HepG2 (cell line): ENCODE data around the gene ZNF22. TPM values are rescaled to one million over a fixed set of nuclear protein-coding genes. Genes with fewer than 3 reads are reported as not detected.

Experiments
- HHEX ChIP-seq: IDR thresholded peaks from 2 replicates; pipeline ENCODE4 v1.6.1; 2016; ENCODE audit warnings: control low read depth
- JUND ChIP-seq: sonication (generic); formaldehyde crosslinking; IDR thresholded peaks from 2 replicates; pipeline ENCODE4 v1.8.0; 2022; ENCODE audit warnings: mild to moderate bottlenecking, missing genetic modification reagents
- KDM6A ChIP-seq: IDR thresholded peaks from 2 replicates; pipeline ENCODE4 v1.6.1; 2016; ENCODE audit warnings: low read depth
- KLF6 ChIP-seq: IDR thresholded peaks from 2 replicates; pipeline ENCODE4 v1.8.0; 2016; ENCODE audit warnings: missing biosample characterization, missing genetic modification reagents
- MED1 ChIP-seq: sonication (generic); formaldehyde crosslinking; IDR thresholded peaks from 2 replicates; pipeline ENCODE4 v1.4.0; 2020; ENCODE audit warnings: missing genetic modification reagents
- MEF2D ChIP-seq: sonication (generic); formaldehyde crosslinking; IDR thresholded peaks from 2 replicates; pipeline ENCODE4 v1.5.1; 2020; ENCODE audit warnings: mild to moderate bottlenecking, missing genetic modification reagents
- NFE2L1 ChIP-seq: sonication (generic); formaldehyde crosslinking; IDR thresholded peaks from 2 replicates; pipeline ENCODE4 v1.4.0; 2020; ENCODE audit warnings: missing genetic modification reagents, mild to moderate bottlenecking, borderline replicate concordance
- NR0B2 ChIP-seq: sonication (generic); formaldehyde crosslinking; IDR thresholded peaks from 2 replicates; pipeline ENCODE4 v1.4.0; 2020; ENCODE audit warnings: mild to moderate bottlenecking, missing genetic modification reagents
- PAXIP1 ChIP-seq: sonication (generic); formaldehyde crosslinking; conservative IDR thresholded peaks from 2 replicates; pipeline ENCODE4 v1.4.0; 2020; ENCODE audit warnings: mild to moderate bottlenecking, missing genetic modification reagents, moderate library complexity
- PHF20 ChIP-seq: sonication (generic); formaldehyde crosslinking; IDR thresholded peaks from 2 replicates; pipeline ENCODE4 v1.5.0; 2020; ENCODE audit warnings: mild to moderate bottlenecking, missing genetic modification reagents
- TAF15 ChIP-seq: fragments of 200-400 bp; formaldehyde crosslinking; IDR thresholded peaks from one replicate; pipeline ENCODE4 v1.6.1; 2018; ENCODE audit warnings: mild to moderate bottlenecking, low read depth, low read length; ENCODE audit not compliant: poor library complexity, severe bottlenecking
- TSC22D2 ChIP-seq: sonication (generic); formaldehyde crosslinking; IDR thresholded peaks from 2 replicates; pipeline ENCODE4 v1.5.1; 2020; ENCODE audit warnings: missing genetic modification reagents, mild to moderate bottlenecking, borderline replicate concordance
- YEATS2 ChIP-seq: sonication (generic); formaldehyde crosslinking; IDR thresholded peaks from 2 replicates; pipeline ENCODE4 v1.4.0; 2020; ENCODE audit warnings: missing genetic modification reagents, borderline replicate concordance
- ZFP37 ChIP-seq: sonication (generic); formaldehyde crosslinking; IDR thresholded peaks from 2 replicates; pipeline ENCODE4 v1.4.0; 2020; ENCODE audit warnings: missing genetic modification reagents, borderline replicate concordance
- ZNF143 ChIP-seq: sonication (generic); formaldehyde crosslinking; IDR thresholded peaks from 2 replicates; pipeline ENCODE4 v1.4.0; 2020; ENCODE audit warnings: missing genetic modification reagents
- ZNF235 ChIP-seq: sonication (generic); formaldehyde crosslinking; IDR thresholded peaks from 2 replicates; pipeline ENCODE4 v1.8.1; 2023; ENCODE audit warnings: mild to moderate bottlenecking, missing genetic modification reagents, borderline replicate concordance
- ZNF296 ChIP-seq: sonication (generic); formaldehyde crosslinking; conservative IDR thresholded peaks from 2 replicates; pipeline ENCODE4 v1.5.0; 2020; ENCODE audit warnings: mild to moderate bottlenecking, missing genetic modification reagents
- ZNF343 ChIP-seq: sonication (generic); formaldehyde crosslinking; IDR thresholded peaks from 2 replicates; pipeline ENCODE4 v1.4.0; 2020; ENCODE audit warnings: mild to moderate bottlenecking, missing genetic modification reagents
- ZNF772 ChIP-seq: sonication (generic); formaldehyde crosslinking; IDR thresholded peaks from 2 replicates; pipeline ENCODE4 v1.5.0; 2020; ENCODE audit warnings: mild to moderate bottlenecking, missing genetic modification reagents
- ZNF841 ChIP-seq: sonication (generic); formaldehyde crosslinking; IDR thresholded peaks from 2 replicates; pipeline ENCODE4 v1.8.1; 2023; ENCODE audit warnings: missing genetic modification reagents, borderline replicate concordance
- ZNF850 ChIP-seq: sonication (generic); formaldehyde crosslinking; conservative IDR thresholded peaks from 2 replicates; pipeline ENCODE4 v1.9.0; 2021; ENCODE audit warnings: mild to moderate bottlenecking, missing genetic modification reagents
- polyA plus RNA-seq, 8 experiments: library from polyadenylated mRNA; depleted of rRNA in 3 of 8; stranded (reverse) in 7 of 8; unstranded in 1 of 8; fragments of >200 nt; fragmentation: Illumina TruSeq in 4 of 8; extraction: Trizol in 4 of 8; gene quantifications; 2 replicates each; pipeline versions ENCODE4 v1.2.1 to v1.2.3, GENCODE V29; 2011 to 2016; ENCODE audit warnings: low read depth in 4 of 8, missing spikeins in 1 of 8, mixed read lengths in 1 of 8; ENCODE audit not compliant: insufficient read depth in 1 of 8
- total RNA-seq, 5 experiments: library from RNA; depleted of rRNA; stranded (reverse); fragments of >200 nt; fragmentation: Illumina TruSeq; extraction: Trizol; gene quantifications; 2 replicates each; pipeline ENCODE4 v1.2.3, GENCODE V29; 2016; ENCODE audit warnings: low read depth in 1 of 5
- TF ChIP-seq, protein P1 (sequence below): sonication (generic); formaldehyde crosslinking; IDR thresholded peaks from 2 replicates; pipeline ENCODE4 v1.8.1; 2022; ENCODE audit warnings: mild to moderate bottlenecking, missing genetic modification reagents
- TF ChIP-seq, protein P2 (sequence below): sonication (generic); IDR thresholded peaks from 2 replicates; pipeline ENCODE4 v1.6.1; 2016; ENCODE audit warnings: low read depth, borderline replicate concordance
- TF ChIP-seq, protein P3 (sequence below): sonication (generic); formaldehyde crosslinking; IDR thresholded peaks from 2 replicates; pipeline ENCODE4 v1.4.0; 2020; ENCODE audit warnings: mild to moderate bottlenecking, missing genetic modification reagents

The ZNF22 gene
- total and polyA plus RNA-seq, 2 of the 13 experiments (the other 11 are each of a cell fraction or from before 2014, with no cell fraction given): 0.40 to 1.3 TPM

- TF ChIP-seq HHEX (CRISPR knock-in tag) (no peak), TAF15 (no peak), TSC22D2 (no peak), NFE2L1 (no peak), KDM6A (CRISPR knock-in tag) (no peak), YEATS2 (CRISPR knock-in tag) (no peak), ZNF343 (peak; percentile 20; the same call in 1 of the 2 replicates), ZNF850 (CRISPR knock-in tag) (no peak), NR0B2 (CRISPR knock-in tag) (no peak), MED1 (no peak; the same call in 1 of the 2 replicates), KLF6 (CRISPR knock-in tag) (0 out of 2 replicates have a peak, but pooled peaks have one; percentile 43), ZNF143 (CRISPR knock-in tag) (no peak), ZFP37 (CRISPR knock-in tag) (peak; percentile 76; the same call in 1 of the 2 replicates), PAXIP1 (CRISPR knock-in tag) (no peak), JUND (no peak; the same call in 1 of the 2 replicates), PHF20 (CRISPR knock-in tag) (no peak), ZNF841 (CRISPR knock-in tag) (no peak), ZNF296 (no peak), ZNF235 (CRISPR knock-in tag) (no peak), MEF2D (no peak), ZNF772 (peak; percentile 84)
- TF ChIP-seq, protein P1, sequence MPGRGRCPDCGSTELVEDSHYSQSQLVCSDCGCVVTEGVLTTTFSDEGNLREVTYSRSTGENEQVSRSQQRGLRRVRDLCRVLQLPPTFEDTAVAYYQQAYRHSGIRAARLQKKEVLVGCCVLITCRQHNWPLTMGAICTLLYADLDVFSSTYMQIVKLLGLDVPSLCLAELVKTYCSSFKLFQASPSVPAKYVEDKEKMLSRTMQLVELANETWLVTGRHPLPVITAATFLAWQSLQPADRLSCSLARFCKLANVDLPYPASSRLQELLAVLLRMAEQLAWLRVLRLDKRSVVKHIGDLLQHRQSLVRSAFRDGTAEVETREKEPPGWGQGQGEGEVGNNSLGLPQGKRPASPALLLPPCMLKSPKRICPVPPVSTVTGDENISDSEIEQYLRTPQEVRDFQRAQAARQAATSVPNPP (CRISPR knock-in tag): no peak; the same call in 1 of the 2 replicates
- TF ChIP-seq, protein P2, sequence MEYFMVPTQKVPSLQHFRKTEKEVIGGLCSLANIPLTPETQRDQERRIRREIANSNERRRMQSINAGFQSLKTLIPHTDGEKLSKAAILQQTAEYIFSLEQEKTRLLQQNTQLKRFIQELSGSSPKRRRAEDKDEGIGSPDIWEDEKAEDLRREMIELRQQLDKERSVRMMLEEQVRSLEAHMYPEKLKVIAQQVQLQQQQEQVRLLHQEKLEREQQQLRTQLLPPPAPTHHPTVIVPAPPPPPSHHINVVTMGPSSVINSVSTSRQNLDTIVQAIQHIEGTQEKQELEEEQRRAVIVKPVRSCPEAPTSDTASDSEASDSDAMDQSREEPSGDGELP: no peak
- TF ChIP-seq, protein P3, sequence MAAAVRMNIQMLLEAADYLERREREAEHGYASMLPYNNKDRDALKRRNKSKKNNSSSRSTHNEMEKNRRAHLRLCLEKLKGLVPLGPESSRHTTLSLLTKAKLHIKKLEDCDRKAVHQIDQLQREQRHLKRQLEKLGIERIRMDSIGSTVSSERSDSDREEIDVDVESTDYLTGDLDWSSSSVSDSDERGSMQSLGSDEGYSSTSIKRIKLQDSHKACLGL (CRISPR knock-in tag): no peak
Observed at GRCh38 chr10:44977287-44978212, 23.2 kb upstream of the ZNF22 start (continued).
